ENCODE measurements around the gene PTPRD. TPM values are rescaled to one million over a fixed set of nuclear protein-coding genes. Genes with fewer than 3 reads are reported as not detected.

PTPRD gene
- total RNA-seq, 1 experiment from 2014 or later, result 0.02 TPM

DNA sequence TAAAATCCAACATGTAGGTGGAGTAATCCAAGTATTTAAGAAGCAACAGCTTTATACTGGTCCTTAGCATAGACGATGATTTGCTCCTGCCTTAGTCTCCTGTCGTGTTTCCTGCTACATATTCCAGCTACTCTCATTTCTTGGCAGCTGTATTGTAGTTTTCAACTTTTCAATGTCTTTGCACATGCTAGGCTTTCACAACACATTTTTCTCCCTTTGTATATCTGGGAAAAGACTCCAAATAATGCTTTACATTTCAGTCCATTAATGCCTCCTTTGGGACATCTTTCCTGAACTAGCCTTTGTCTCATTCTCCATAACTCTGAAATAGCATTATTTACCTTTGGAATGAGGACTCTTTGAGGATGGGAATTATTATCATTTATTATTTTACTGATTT is 508.0 kb downstream of the PTPRD start:
- Histone ChIP-seq H3K9me3 (ENCODE audit: control insufficient read depth in 1 of 2, insufficient read depth in 1 of 2, low read depth in 1 of 2, low read length in 2 of 2) (peaks cover 0 to 17% of the 10 kb centered on the region in 2 experiments; a peak in 2 of 4 replicates), H3K4me2 (ENCODE audit: low read length) (no peak overlapping the region), H4K20me1 (ENCODE audit: insufficient read depth) (no peaks in the 10 kb centered on the region), H3K79me2 (ENCODE audit: insufficient read depth, low read length) (no peaks in the 10 kb centered on the region), H3K27ac (ENCODE audit: low read depth, low read length) (no peak overlapping the region), H3K27me3 (ENCODE audit: insufficient read depth, low read length) (no peaks in the 10 kb centered on the region), H3K9ac (ENCODE audit: low read length) (no peak overlapping the region), H3K36me3 (ENCODE audit: control insufficient read depth in 1 of 2, insufficient read depth in 2 of 2, low read length in 2 of 2) (no peaks in the 10 kb centered on the region), H3K4me3 (replicated peaks in 1 of 2; ENCODE audit: low read depth in 1 of 2, low read length in 2 of 2) (no peak overlapping the region), H3K9me2 (ENCODE audit: insufficient read depth) (no peaks in the 10 kb centered on the region), H2AFZ (ENCODE audit: low read depth, low read length, poor library complexity, severe bottlenecking) (no peak overlapping the region), H3K4me1 (ENCODE audit: control insufficient read depth in 1 of 2, insufficient read depth in 2 of 2, low read length in 2 of 2) (no peaks in the 10 kb centered on the region)
- no peak for ATAC-seq
- TF ChIP-seq YY1 (IDR thresholded peaks at IDR 0.05; ENCODE audit: extremely low read depth, insufficient replicate concordance, low read depth, low read length) (no peak), EZH2phosphoT487 (IDR thresholded peaks at IDR 0.05; ENCODE audit: borderline replicate concordance) (no peak), SIN3A (IDR thresholded peaks at IDR 0.05; ENCODE audit: low read depth) (no peak), CBX3 (IDR thresholded peaks at IDR 0.05; ENCODE audit: low read depth) (no peak), EGR1 (IDR thresholded peaks at IDR 0.05; ENCODE audit: low read depth) (no peak), RAD21 (IDR thresholded peaks at IDR 0.05; ENCODE audit: low read depth) (no peak), POLR2A (IDR thresholded peaks at IDR 0.05; ENCODE audit: borderline replicate concordance, extremely low read depth, insufficient read depth, insufficient read length) (no peak), ZFX (IDR thresholded peaks at IDR 0.05) (no peak), EZH2 (IDR thresholded peaks at IDR 0.05) (no peak)
- TF ChIP-seq, protein P1, sequence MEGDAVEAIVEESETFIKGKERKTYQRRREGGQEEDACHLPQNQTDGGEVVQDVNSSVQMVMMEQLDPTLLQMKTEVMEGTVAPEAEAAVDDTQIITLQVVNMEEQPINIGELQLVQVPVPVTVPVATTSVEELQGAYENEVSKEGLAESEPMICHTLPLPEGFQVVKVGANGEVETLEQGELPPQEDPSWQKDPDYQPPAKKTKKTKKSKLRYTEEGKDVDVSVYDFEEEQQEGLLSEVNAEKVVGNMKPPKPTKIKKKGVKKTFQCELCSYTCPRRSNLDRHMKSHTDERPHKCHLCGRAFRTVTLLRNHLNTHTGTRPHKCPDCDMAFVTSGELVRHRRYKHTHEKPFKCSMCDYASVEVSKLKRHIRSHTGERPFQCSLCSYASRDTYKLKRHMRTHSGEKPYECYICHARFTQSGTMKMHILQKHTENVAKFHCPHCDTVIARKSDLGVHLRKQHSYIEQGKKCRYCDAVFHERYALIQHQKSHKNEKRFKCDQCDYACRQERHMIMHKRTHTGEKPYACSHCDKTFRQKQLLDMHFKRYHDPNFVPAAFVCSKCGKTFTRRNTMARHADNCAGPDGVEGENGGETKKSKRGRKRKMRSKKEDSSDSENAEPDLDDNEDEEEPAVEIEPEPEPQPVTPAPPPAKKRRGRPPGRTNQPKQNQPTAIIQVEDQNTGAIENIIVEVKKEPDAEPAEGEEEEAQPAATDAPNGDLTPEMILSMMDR (IDR thresholded peaks at IDR 0.05 in 2 of 3, conservative IDR thresholded peaks at IDR 0.05 in 1 of 3; ENCODE audit: borderline replicate concordance in 1 of 3, insufficient read depth in 1 of 3, low read depth in 2 of 3, low read length in 2 of 3), result no peak
- TF ChIP-seq, protein P2, sequence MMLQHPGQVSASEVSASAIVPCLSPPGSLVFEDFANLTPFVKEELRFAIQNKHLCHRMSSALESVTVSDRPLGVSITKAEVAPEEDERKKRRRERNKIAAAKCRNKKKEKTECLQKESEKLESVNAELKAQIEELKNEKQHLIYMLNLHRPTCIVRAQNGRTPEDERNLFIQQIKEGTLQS (IDR thresholded peaks at IDR 0.05), result no peak
- TF ChIP-seq, protein P3, sequence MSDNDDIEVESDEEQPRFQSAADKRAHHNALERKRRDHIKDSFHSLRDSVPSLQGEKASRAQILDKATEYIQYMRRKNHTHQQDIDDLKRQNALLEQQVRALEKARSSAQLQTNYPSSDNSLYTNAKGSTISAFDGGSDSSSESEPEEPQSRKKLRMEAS (IDR thresholded peaks at IDR 0.05), result no peak
- intact Hi-C loops (cut with micrococcal nuclease), result no loop called here
- no TSS peak for BruUV-seq (replicated peaks)
- DNase-seq (ENCODE audit: low read depth, low spot score), result no peak
- ChIA-PET RAD21 (ENCODE audit: low non-redundant PET in 1 of 2, low total read pairs in 2 of 2, uncharacterized antibody in 2 of 2, unreplicated experiment in 2 of 2) (no interaction called here), POLR2A (no interaction called here), CTCF (no interaction called here)
